WTC11 (cell line): Measurements from ENCODE around the gene CPTP. TPM values are rescaled to one million over a fixed set of nuclear protein-coding genes. Genes with fewer than 3 reads are reported as not detected.

Experiments
- ATAC-seq: fragments of 200-7000 bp; cut with Tn5 transposase; 2 replicates; pipeline ENCODE4 v1.10.0; 2021; ENCODE audit warnings: mild to moderate bottlenecking, moderate library complexity
- CTCF ChIA-PET: fragments of 300-600 bp; sonication (Branson Sonifier 250); formaldehyde crosslinking; loops from one replicate; lab custom pipeline; 2021; ENCODE audit warnings: antibody characterized with exemption; lab: Charles Lee
- POLR2A ChIA-PET: fragments of 350-600 bp; sonication (Branson Sonifier 250); formaldehyde crosslinking; loops from one replicate; lab custom pipeline; 2021; ENCODE audit warnings: antibody characterized with exemption; lab: Charles Lee
- DNase-seq: peaks from one replicate; pipeline ENCODE4 v3.0.0; 2021; ENCODE audit warnings: low spot score
- H3K27ac Mint-ChIP-seq: 2 replicates; pipeline ENCODE4 v1.8.0; 2021; ENCODE audit warnings: mixed read lengths
- H3K27me3 Mint-ChIP-seq: 2 replicates; pipeline ENCODE4 v1.8.0; 2021; ENCODE audit warnings: low read depth, mild to moderate bottlenecking, moderate library complexity, mixed read lengths
- H3K36me3 Mint-ChIP-seq: 2 replicates; pipeline ENCODE4 v1.8.0; 2021; ENCODE audit warnings: mixed read lengths
- H3K4me1 Mint-ChIP-seq: 2 replicates; pipeline ENCODE4 v1.8.0; 2022; ENCODE audit warnings: mixed read lengths
- H3K4me3 Mint-ChIP-seq: 2 replicates; pipeline ENCODE4 v1.8.0; 2021; ENCODE audit warnings: mild to moderate bottlenecking, moderate library complexity, mixed read lengths
- H3K9me3 Mint-ChIP-seq: 2 replicates; pipeline ENCODE4 v1.8.0; 2021; ENCODE audit warnings: mixed read lengths
- ATF1 ChIP-seq: sonication (generic); formaldehyde crosslinking; IDR thresholded peaks from 2 replicates; pipeline ENCODE4 v1.8.1; 2023; ENCODE audit warnings: mild to moderate bottlenecking, moderate library complexity, missing genetic modification reagents
- CREB1 ChIP-seq: sonication (generic); formaldehyde crosslinking; IDR thresholded peaks from 2 replicates; pipeline ENCODE4 v1.8.0; 2023; ENCODE audit warnings: mild to moderate bottlenecking, missing genetic modification reagents
- FOXP4 ChIP-seq: sonication (generic); formaldehyde crosslinking; IDR thresholded peaks from 2 replicates; pipeline ENCODE4 v1.8.0; 2022; ENCODE audit warnings: mild to moderate bottlenecking, missing genetic modification reagents
- GABPB1 ChIP-seq: sonication (generic); formaldehyde crosslinking; IDR thresholded peaks from 2 replicates; pipeline ENCODE4 v1.8.1; 2023; ENCODE audit warnings: mild to moderate bottlenecking, missing genetic modification reagents
- HMGA2 ChIP-seq: fragments of 250-450 bp; sonication (Bioruptor Pico); IDR thresholded peaks from 2 replicates; pipeline ENCODE4 v1.4.0; 2021; ENCODE audit warnings: mild to moderate bottlenecking, moderate library complexity
- JUN ChIP-seq: sonication (generic); formaldehyde crosslinking; IDR thresholded peaks from 2 replicates; pipeline ENCODE4 v1.8.0; 2023; ENCODE audit warnings: mild to moderate bottlenecking, missing genetic modification reagents
- MLX ChIP-seq: sonication (generic); formaldehyde crosslinking; IDR thresholded peaks from 2 replicates; pipeline ENCODE4 v1.8.1; 2023; ENCODE audit warnings: mild to moderate bottlenecking, missing genetic modification reagents, moderate library complexity
- MXD4 ChIP-seq: fragments of 250-450 bp; sonication (Bioruptor Pico); IDR thresholded peaks from 2 replicates; pipeline ENCODE4 v1.8.0; 2021; ENCODE audit warnings: mild to moderate bottlenecking, moderate library complexity, borderline replicate concordance
- MYBL2 ChIP-seq: sonication (generic); formaldehyde crosslinking; IDR thresholded peaks from 2 replicates; pipeline ENCODE4 v1.8.1; 2023; ENCODE audit warnings: mild to moderate bottlenecking, moderate library complexity, missing genetic modification reagents
- NR1H2 ChIP-seq: sonication (generic); formaldehyde crosslinking; IDR thresholded peaks from 2 replicates; pipeline ENCODE4 v1.9.0; 2021; ENCODE audit warnings: mild to moderate bottlenecking, moderate library complexity, missing genetic modification reagents
- RORB ChIP-seq: fragments of 250-450 bp; sonication (Bioruptor Pico); IDR thresholded peaks from 2 replicates; pipeline ENCODE4 v1.9.0; 2021; ENCODE audit warnings: mild to moderate bottlenecking
- SMAD3 ChIP-seq: sonication (generic); formaldehyde crosslinking; IDR thresholded peaks from 2 replicates; pipeline ENCODE4 v1.8.0; 2022; ENCODE audit warnings: missing genetic modification reagents, mild to moderate bottlenecking, borderline replicate concordance
- SOX15 ChIP-seq: fragments of 250-450 bp; sonication (Bioruptor Pico); IDR thresholded peaks from 2 replicates; pipeline ENCODE4 v1.9.0; 2021; ENCODE audit warnings: mild to moderate bottlenecking
- TEAD1 ChIP-seq: sonication (generic); formaldehyde crosslinking; IDR thresholded peaks from 2 replicates; pipeline ENCODE4 v1.8.0; 2022; ENCODE audit warnings: mild to moderate bottlenecking, missing genetic modification reagents
- TP53 ChIP-seq: sonication (generic); formaldehyde crosslinking; IDR thresholded peaks from 2 replicates; pipeline ENCODE4 v1.8.1; 2023; ENCODE audit warnings: mild to moderate bottlenecking, missing genetic modification reagents
- ZNF219 ChIP-seq: sonication (generic); formaldehyde crosslinking; IDR thresholded peaks from 2 replicates; pipeline ENCODE4 v1.8.0; 2023; ENCODE audit warnings: missing genetic modification reagents, mild to moderate bottlenecking, borderline replicate concordance
- ZNF232 ChIP-seq: sonication (generic); formaldehyde crosslinking; IDR thresholded peaks from 2 replicates; pipeline ENCODE4 v1.8.0; 2022; ENCODE audit warnings: mild to moderate bottlenecking, missing genetic modification reagents
- ZNF263 ChIP-seq: sonication (generic); formaldehyde crosslinking; IDR thresholded peaks from 2 replicates; pipeline ENCODE4 v1.8.1; 2022; ENCODE audit warnings: low read depth, mild to moderate bottlenecking, moderate library complexity, missing genetic modification reagents
- ZNF317 ChIP-seq: sonication (generic); formaldehyde crosslinking; IDR thresholded peaks from 2 replicates; pipeline ENCODE4 v1.8.1; 2023; ENCODE audit warnings: low read depth, mild to moderate bottlenecking, moderate library complexity, missing genetic modification reagents, borderline replicate concordance
- total RNA-seq: library from RNA; stranded (reverse); gene quantifications from 3 replicates; pipeline ENCODE4 v1.2.3, GENCODE V29; 2021
- TF ChIP-seq, protein P1 (sequence below): sonication (generic); formaldehyde crosslinking; IDR thresholded peaks from 2 replicates; pipeline ENCODE4 v1.8.0; 2022; ENCODE audit warnings: mild to moderate bottlenecking, missing genetic modification reagents
- TF ChIP-seq, protein P2 (sequence below): sonication (generic); formaldehyde crosslinking; IDR thresholded peaks from 2 replicates; pipeline ENCODE4 v1.8.1; 2023; ENCODE audit warnings: mild to moderate bottlenecking, missing genetic modification reagents, moderate library complexity
- TF ChIP-seq, protein P3 (sequence below): sonication (generic); formaldehyde crosslinking; IDR thresholded peaks from 2 replicates; pipeline ENCODE4 v1.8.0; 2022; ENCODE audit warnings: mild to moderate bottlenecking, missing genetic modification reagents
- TF ChIP-seq, protein P4 (sequence below): fragments of 250-450 bp; sonication (Bioruptor Pico); IDR thresholded peaks from 2 replicates; pipeline ENCODE4 v1.9.0; 2021; ENCODE audit warnings: mild to moderate bottlenecking, borderline replicate concordance
- TF ChIP-seq, protein P5 (sequence below): fragments of 250-450 bp; sonication (Bioruptor Pico); IDR thresholded peaks from 2 replicates; pipeline ENCODE4 v1.9.0; 2021; ENCODE audit warnings: mild to moderate bottlenecking

Gene CPTP
- total RNA-seq, 1 experiment from 2014 or later = 14.4 TPM

- no peak for TF ChIP-seq GABPB1
- no peak for TF ChIP-seq ZNF263 (CRISPR knock-in tag)
- TF ChIP-seq FOXP4 (CRISPR knock-in tag) = no peak
- TF ChIP-seq MXD4 (CRISPR knock-in tag) = no peak
- no peak for TF ChIP-seq JUN (CRISPR knock-in tag)
- TF ChIP-seq, protein P1, sequence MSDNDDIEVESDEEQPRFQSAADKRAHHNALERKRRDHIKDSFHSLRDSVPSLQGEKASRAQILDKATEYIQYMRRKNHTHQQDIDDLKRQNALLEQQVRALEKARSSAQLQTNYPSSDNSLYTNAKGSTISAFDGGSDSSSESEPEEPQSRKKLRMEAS (CRISPR knock-in tag) = no peak
- no peak for TF ChIP-seq ZNF232 (CRISPR knock-in tag)
- TF ChIP-seq CREB1 (CRISPR knock-in tag) = no peak
- TF ChIP-seq TP53 = no peak
- TF ChIP-seq SMAD3 (CRISPR knock-in tag) = no peak
- TF ChIP-seq ATF1 = no peak
- no peak for TF ChIP-seq MLX (CRISPR knock-in tag)
- TF ChIP-seq, all 79 proteins: peak for 0
Measured at GRCh38 chr1:1336446-1336845, 11.8 kb downstream of the CPTP start (continued).

DNA sequence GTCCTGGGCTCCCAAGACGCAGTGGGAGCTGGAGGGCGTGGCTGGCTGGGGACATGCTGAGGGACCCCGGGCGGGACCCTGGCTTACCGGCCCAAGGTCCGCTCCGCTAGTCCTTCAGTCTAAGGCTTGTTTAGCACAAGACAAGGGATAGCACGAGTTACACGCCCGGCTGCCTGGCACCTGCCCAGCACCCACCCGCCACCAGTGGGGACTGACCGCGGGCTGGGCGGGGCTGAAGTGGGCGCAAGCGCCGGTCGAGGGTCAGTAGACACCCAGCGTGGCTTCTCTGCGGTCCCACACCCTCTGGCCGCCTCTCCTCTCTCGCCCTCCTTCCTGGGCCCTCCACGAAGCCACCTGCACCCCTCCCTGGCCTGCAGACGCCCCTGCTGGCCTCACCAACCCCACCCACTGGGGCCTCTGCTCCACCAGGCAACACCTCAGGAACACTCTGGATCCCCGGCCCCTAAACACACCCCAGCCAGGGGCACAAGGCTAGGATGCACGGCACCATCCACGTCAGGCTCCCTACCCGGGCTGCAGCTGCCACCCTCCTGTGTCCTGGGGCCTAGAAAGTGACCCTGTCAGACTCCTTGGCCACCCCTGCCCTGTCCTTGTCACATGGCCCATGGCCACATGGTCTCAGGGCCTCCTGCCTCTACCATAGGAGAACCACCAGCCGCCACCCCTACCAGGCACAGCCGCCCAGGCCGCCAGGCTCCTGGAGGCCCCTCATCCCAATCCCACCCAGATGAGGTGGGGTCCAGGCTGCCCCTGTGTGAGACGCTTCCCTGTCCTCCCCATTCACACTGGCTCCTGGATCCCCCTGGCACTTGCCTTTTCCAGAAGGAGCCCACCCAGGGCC, 12.6 kb downstream of the CPTP start:
- CTCF ChIA-PET = interaction anchor here (0.9 to 1.7 kb wide), 4 partner anchors 11 to 62 kb away, joined by 4 to 18 read pairs (median 4); partner anchors contain the start of gene CCNL2
- no peak overlapping the region for H3K27ac Mint-ChIP-seq
- no peaks in the 10 kb centered on the region for H3K27me3 Mint-ChIP-seq
- no peak overlapping the region for H3K4me3 Mint-ChIP-seq
- H3K4me1 Mint-ChIP-seq = no peaks in the 10 kb centered on the region
- POLR2A ChIA-PET = interaction anchor here (1.1 kb wide), 1 partner anchor 11 kb away, joined by 5 read pairs; no protein-coding TSS in a partner anchor
- DNase-seq (no peak), ATAC-seq (no peak)
- peaks cover 8% of the 10 kb centered on the region for H3K9me3 Mint-ChIP-seq
- H3K36me3 Mint-ChIP-seq = peaks cover 17% of the 10 kb centered on the region
- TF ChIP-seq TEAD1 (CRISPR knock-in tag) (no peak), MYBL2 (CRISPR knock-in tag) (no peak), RORB (no peak), SOX15 (no peak), ZNF232 (CRISPR knock-in tag) (no peak), GABPB1 (no peak), ZNF317 (no peak), ZNF263 (CRISPR knock-in tag) (no peak), ZNF219 (CRISPR knock-in tag) (no peak), NR1H2 (CRISPR knock-in tag) (no peak), HMGA2 (CRISPR knock-in tag) (no peak)
- TF ChIP-seq, protein P2, sequence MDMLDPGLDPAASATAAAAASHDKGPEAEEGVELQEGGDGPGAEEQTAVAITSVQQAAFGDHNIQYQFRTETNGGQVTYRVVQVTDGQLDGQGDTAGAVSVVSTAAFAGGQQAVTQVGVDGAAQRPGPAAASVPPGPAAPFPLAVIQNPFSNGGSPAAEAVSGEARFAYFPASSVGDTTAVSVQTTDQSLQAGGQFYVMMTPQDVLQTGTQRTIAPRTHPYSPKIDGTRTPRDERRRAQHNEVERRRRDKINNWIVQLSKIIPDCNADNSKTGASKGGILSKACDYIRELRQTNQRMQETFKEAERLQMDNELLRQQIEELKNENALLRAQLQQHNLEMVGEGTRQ = no peak
- TF ChIP-seq, protein P3, sequence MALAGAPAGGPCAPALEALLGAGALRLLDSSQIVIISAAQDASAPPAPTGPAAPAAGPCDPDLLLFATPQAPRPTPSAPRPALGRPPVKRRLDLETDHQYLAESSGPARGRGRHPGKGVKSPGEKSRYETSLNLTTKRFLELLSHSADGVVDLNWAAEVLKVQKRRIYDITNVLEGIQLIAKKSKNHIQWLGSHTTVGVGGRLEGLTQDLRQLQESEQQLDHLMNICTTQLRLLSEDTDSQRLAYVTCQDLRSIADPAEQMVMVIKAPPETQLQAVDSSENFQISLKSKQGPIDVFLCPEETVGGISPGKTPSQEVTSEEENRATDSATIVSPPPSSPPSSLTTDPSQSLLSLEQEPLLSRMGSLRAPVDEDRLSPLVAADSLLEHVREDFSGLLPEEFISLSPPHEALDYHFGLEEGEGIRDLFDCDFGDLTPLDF (CRISPR knock-in tag) = no peak
- TF ChIP-seq, protein P4, sequence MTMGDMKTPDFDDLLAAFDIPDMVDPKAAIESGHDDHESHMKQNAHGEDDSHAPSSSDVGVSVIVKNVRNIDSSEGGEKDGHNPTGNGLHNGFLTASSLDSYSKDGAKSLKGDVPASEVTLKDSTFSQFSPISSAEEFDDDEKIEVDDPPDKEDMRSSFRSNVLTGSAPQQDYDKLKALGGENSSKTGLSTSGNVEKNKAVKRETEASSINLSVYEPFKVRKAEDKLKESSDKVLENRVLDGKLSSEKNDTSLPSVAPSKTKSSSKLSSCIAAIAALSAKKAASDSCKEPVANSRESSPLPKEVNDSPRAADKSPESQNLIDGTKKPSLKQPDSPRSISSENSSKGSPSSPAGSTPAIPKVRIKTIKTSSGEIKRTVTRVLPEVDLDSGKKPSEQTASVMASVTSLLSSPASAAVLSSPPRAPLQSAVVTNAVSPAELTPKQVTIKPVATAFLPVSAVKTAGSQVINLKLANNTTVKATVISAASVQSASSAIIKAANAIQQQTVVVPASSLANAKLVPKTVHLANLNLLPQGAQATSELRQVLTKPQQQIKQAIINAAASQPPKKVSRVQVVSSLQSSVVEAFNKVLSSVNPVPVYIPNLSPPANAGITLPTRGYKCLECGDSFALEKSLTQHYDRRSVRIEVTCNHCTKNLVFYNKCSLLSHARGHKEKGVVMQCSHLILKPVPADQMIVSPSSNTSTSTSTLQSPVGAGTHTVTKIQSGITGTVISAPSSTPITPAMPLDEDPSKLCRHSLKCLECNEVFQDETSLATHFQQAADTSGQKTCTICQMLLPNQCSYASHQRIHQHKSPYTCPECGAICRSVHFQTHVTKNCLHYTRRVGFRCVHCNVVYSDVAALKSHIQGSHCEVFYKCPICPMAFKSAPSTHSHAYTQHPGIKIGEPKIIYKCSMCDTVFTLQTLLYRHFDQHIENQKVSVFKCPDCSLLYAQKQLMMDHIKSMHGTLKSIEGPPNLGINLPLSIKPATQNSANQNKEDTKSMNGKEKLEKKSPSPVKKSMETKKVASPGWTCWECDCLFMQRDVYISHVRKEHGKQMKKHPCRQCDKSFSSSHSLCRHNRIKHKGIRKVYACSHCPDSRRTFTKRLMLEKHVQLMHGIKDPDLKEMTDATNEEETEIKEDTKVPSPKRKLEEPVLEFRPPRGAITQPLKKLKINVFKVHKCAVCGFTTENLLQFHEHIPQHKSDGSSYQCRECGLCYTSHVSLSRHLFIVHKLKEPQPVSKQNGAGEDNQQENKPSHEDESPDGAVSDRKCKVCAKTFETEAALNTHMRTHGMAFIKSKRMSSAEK (CRISPR knock-in tag) = no peak
- TF ChIP-seq, protein P5, sequence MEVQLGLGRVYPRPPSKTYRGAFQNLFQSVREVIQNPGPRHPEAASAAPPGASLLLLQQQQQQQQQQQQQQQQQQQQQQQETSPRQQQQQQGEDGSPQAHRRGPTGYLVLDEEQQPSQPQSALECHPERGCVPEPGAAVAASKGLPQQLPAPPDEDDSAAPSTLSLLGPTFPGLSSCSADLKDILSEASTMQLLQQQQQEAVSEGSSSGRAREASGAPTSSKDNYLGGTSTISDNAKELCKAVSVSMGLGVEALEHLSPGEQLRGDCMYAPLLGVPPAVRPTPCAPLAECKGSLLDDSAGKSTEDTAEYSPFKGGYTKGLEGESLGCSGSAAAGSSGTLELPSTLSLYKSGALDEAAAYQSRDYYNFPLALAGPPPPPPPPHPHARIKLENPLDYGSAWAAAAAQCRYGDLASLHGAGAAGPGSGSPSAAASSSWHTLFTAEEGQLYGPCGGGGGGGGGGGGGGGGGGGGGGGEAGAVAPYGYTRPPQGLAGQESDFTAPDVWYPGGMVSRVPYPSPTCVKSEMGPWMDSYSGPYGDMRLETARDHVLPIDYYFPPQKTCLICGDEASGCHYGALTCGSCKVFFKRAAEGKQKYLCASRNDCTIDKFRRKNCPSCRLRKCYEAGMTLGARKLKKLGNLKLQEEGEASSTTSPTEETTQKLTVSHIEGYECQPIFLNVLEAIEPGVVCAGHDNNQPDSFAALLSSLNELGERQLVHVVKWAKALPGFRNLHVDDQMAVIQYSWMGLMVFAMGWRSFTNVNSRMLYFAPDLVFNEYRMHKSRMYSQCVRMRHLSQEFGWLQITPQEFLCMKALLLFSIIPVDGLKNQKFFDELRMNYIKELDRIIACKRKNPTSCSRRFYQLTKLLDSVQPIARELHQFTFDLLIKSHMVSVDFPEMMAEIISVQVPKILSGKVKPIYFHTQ (CRISPR knock-in tag) = no peak
